K562 (cell line): ENCODE data around the gene PFKL.

ENCODE experiments used
- EZH2 ChIP-seq: IDR thresholded peaks from 2 replicates; pipeline ENCODE4 v1.6.1; 2012; ENCODE audit warnings: low read depth, mild to moderate bottlenecking, inconsistent platforms, low read length, borderline replicate concordance
- MYNN ChIP-seq, 2 experiments: sonication (generic); formaldehyde crosslinking in 1 of 2; IDR thresholded peaks; 2 replicates each; pipeline versions ENCODE4 v1.5.0 to v1.6.1; 2016 to 2020; ENCODE audit warnings: antibody characterized with exemption in 1 of 2, missing genetic modification reagents in 1 of 2
- POLR2A ChIP-seq: fragments of 450-650 bp; conservative IDR thresholded peaks from 2 replicates; pipeline ENCODE4 v1.6.1; 2016
- POLR2AphosphoS5 ChIP-seq: IDR thresholded peaks from 2 replicates; pipeline ENCODE4 v1.6.1; 2011; ENCODE audit warnings: mild to moderate bottlenecking, low read depth, low read length, moderate library complexity; ENCODE audit not compliant: control insufficient read depth, insufficient read depth
- SMARCA5 ChIP-seq: fragments of 450-650 bp; IDR thresholded peaks from 2 replicates; pipeline ENCODE4 v1.6.1; 2016
- TCF7L2 ChIP-seq: fragments of 150-350 bp; IDR thresholded peaks from 2 replicates; pipeline ENCODE4 v1.6.1; 2016; ENCODE audit warnings: low read depth, mild to moderate bottlenecking, low read length, moderate library complexity
- ZNF140 ChIP-seq: fragments of 250-450 bp; sonication (Bioruptor Pico); IDR thresholded peaks from 2 replicates; pipeline ENCODE4 v1.8.0; 2021; ENCODE audit warnings: moderate library complexity, mild to moderate bottlenecking, inconsistent platforms
- ZNF143 ChIP-seq: sonication (generic); formaldehyde crosslinking; IDR thresholded peaks from 2 replicates; pipeline ENCODE4 v1.9.0; 2022; ENCODE audit warnings: mild to moderate bottlenecking, missing genetic modification reagents

DNA sequence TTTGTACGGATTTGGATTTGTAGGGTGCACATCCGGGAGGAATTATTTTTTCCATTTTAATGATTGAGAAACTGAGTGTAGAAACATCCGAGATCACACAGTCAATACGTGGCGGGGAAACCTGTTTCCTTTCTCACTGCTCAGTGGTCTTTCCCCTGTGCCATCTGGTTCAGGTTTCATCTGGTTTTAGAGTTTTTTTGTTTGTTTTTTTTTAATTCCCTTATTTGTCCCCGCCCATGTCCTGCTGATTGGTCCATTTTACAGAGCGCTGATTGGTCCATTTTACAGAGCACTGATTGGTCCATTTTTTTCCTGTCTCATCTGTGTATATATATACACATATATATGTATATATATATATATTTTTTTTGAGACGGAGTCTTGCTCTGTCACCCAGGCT, 59.5 kb downstream of the PFKL start:
- TF ChIP-seq MYNN (IDR thresholded peaks at IDR 0.05) (no peak), MYNN (CRISPR knock-in tag; IDR thresholded peaks at IDR 0.05) (no peak), EZH2 (no peak), ZNF143 (CRISPR knock-in tag) (no peak), SMARCA5 (no peak), POLR2AphosphoS5 (no peak), POLR2A (no peak), ZNF140 (CRISPR knock-in tag) (no peak), TCF7L2 (no peak)
